GM19452 (cell line): ENCODE measurements around the gene NUCB1.
A peak's percentile ranks its signal among the peaks of the same experiment; 100 is the strongest.
"Not testable (repeated sequence)": the region's sequence is repeated elsewhere in the genome, so short reads cannot be mapped to it uniquely, and the experiment has no call there.

Experiments used
- ATAC-seq: cut with Tn5 transposase; IDR thresholded peaks from one replicate; pipeline ENCODE4 v1.9.1; 2021; ENCODE audit not compliant: unreplicated experiment

Gene NUCB1

GRCh38 chr19:48899781-48900476, at the start of gene NUCB1:
Gene NUCB1 (plus strand): TSS chr19:48900312. CDS start chr19:48900797, 485 bp downstream.
- ATAC-seq = peak; percentile 84

GRCh38 chr19:48852292-48852691, 47.8 kb upstream of the NUCB1 start:
- no peak for ATAC-seq

- no peak for ATAC-seq
Observed at GRCh38 chr19:48853483-48853882, 46.6 kb upstream of the NUCB1 start.

GRCh38 chr19:48854103-48854502, 46.0 kb upstream of the NUCB1 start:
- no peak for ATAC-seq

- no peak for ATAC-seq
Observed at GRCh38 chr19:48856921-48857320, 43.2 kb upstream of the NUCB1 start.

- no peak for ATAC-seq
Observed at GRCh38 chr19:48858984-48859710, 41.0 kb upstream of the NUCB1 start.

- ATAC-seq = no peak
Observed at GRCh38 chr19:48859711-48860572, 40.2 kb upstream of the NUCB1 start.

GRCh38 chr19:48861313-48861712, 38.8 kb upstream of the NUCB1 start:
- no peak for ATAC-seq

GRCh38 chr19:48862827-48863226, 37.3 kb upstream of the NUCB1 start:
- no peak for ATAC-seq

GRCh38 chr19:48866692-48867091, 33.4 kb upstream of the NUCB1 start:
- no peak for ATAC-seq

GRCh38 chr19:48867123-48867745, 32.9 kb upstream of the NUCB1 start:
- no peak for ATAC-seq

- no peak for ATAC-seq
Observed at GRCh38 chr19:48867746-48868113, 32.4 kb upstream of the NUCB1 start.

GRCh38 chr19:48868114-48868886, 31.8 kb upstream of the NUCB1 start, which contains the start of gene PLEKHA4:
Gene PLEKHA4 (minus strand): TSS chr19:48868617. CDS start chr19:48867620, 997 bp downstream.
- ATAC-seq = no peak

- ATAC-seq = no peak
Observed at GRCh38 chr19:48870048-48870447, 30.1 kb upstream of the NUCB1 start.

GRCh38 chr19:48871471-48872181, 28.5 kb upstream of the NUCB1 start:
- not testable (repeated sequence) for ATAC-seq

GRCh38 chr19:48872182-48872883, 27.8 kb upstream of the NUCB1 start, which contains the start of gene PPP1R15A:
Gene PPP1R15A (plus strand): TSS chr19:48872421. CDS start chr19:48873234, 813 bp downstream.
- peak; percentile 47 for ATAC-seq

GRCh38 chr19:48872884-48873475, 27.1 kb upstream of the NUCB1 start:
- no peak for ATAC-seq

GRCh38 chr19:48873476-48874302, 26.4 kb upstream of the NUCB1 start:
- no peak for ATAC-seq
